Body of pancreas (tissue), 4 donors: ENCODE measurements around the gene SLC22A2. TPM values are rescaled to one million over a fixed set of nuclear protein-coding genes. Genes with fewer than 3 reads are reported as not detected.

ENCODE experiments used
- ATAC-seq: fragments of 150-250 bp; one replicate; pipeline ENCODE4 v1.9.1; 2016
- DNase-seq, 4 donors: peaks; one replicate each; pipeline ENCODE4 v3.0.0-alpha.2; 2019
- H3K27ac ChIP-seq, 4 donors: fragments of 200-600 bp; sonication (generic); 1 replicate in 3 of 4; 2 replicates in 1 of 4; pipeline versions ENCODE4 v1.5.1 to v1.6.1; 2016 to 2019; ENCODE audit warnings: mild to moderate bottlenecking in 1 of 4, mixed read lengths in 1 of 4, moderate library complexity in 1 of 4
- H3K27me3 ChIP-seq, 2 donors: fragments of 200-600 bp; sonication (generic); one replicate each; pipeline ENCODE4 v1.6.0; 2016; ENCODE audit warnings: mild to moderate bottlenecking in 1 of 2
- H3K36me3 ChIP-seq, 2 donors: fragments of 200-600 bp; sonication (generic); replicated peaks in 1 of 2; 2 replicates each; pipeline ENCODE4 v1.5.1; 2016; ENCODE audit warnings: low read depth in 2 of 2; ENCODE audit not compliant: insufficient read depth in 1 of 2
- H3K4me1 ChIP-seq: fragments of 200-600 bp; sonication (generic); one replicate; pipeline ENCODE4 v1.6.0; 2016
- H3K4me3 ChIP-seq, 2 donors: fragments of 200-600 bp; sonication (generic); 1 replicate in 1 of 2; 2 replicates in 1 of 2; pipeline ENCODE4 v1.5.1; 2016 to 2019
- H3K9me3 ChIP-seq, 3 donors: fragments of 200-600 bp; sonication (generic); 1 replicate in 2 of 3; 2 replicates in 1 of 3; pipeline ENCODE4 v1.5.1; 2016
- CTCF ChIP-seq, 7 experiments: fragments of 450-650 bp in 4 of 7; fragments of 200-600 bp in 3 of 7; sonication (generic) in 3 of 7; IDR thresholded peaks; one replicate each; pipeline ENCODE4 v1.5.1; 2016 to 2019; ENCODE audit warnings: antibody characterized with exemption in 7 of 7
- POLR2A ChIP-seq, 3 donors: fragments of 450-650 bp; IDR thresholded peaks; one replicate each; pipeline ENCODE4 v1.6.1; 2016; ENCODE audit warnings: antibody characterized with exemption in 3 of 3, mild to moderate bottlenecking in 2 of 3
- WGBS, 2 donors: methylation state at CpG; one replicate each; pipeline ENCODE4 v1.1.5; 2017; 5-methylcytosine and 5-hydroxymethylcytosine counted together
- intact Hi-C: fragments of 100-400 bp; cut with DNase I; formaldehyde crosslinking; loops from one replicate; pipeline ENCODE4 v1.15.1; 2023
- total RNA-seq, 2 donors: library from RNA; depleted of rRNA; stranded (reverse); fragments of >200 nt; gene quantifications; one replicate each; pipeline ENCODE4 v1.1.0, GENCODE V29; 2016

SLC22A2 gene
- total RNA-seq, 2 donors from 2014 or later, result not detected

- intact Hi-C loops, result loop anchor here (10.0 kb wide), 1 partner anchor 229 kb away; no protein-coding TSS in a partner anchor
- 85 to 87% methylated on average over 7 of the region's 7 CpGs for WGBS, 2 donors
Observed at GRCh38 chr6:160226118-160226591, 32.5 kb downstream of the SLC22A2 start.

GRCh38 chr6:160224639-160225237, 33.9 kb downstream of the SLC22A2 start:
- H3K27me3 ChIP-seq, result no peaks in the 10 kb centered on the region

More at GRCh38 chr6:160226118-160226591, 32.5 kb downstream of the SLC22A2 start:
- H3K4me1 ChIP-seq, result no peaks in the 10 kb centered on the region
- ATAC-seq, result no peak
- H3K36me3 ChIP-seq, result no peaks in the 10 kb centered on the region
- no peaks in the 10 kb centered on the region for H3K9me3 ChIP-seq
- no peak for TF ChIP-seq POLR2A (IDR thresholded peaks at IDR 0.05)
- TF ChIP-seq CTCF (IDR thresholded peaks at IDR 0.05), result no peak
- DNase-seq, result no peak
- H3K4me3 ChIP-seq, result no peak overlapping the region
- no peak overlapping the region for H3K27ac ChIP-seq
- H3K27me3 ChIP-seq, result no peaks in the 10 kb centered on the region

GRCh38 chr6:160222491-160222890, 36.1 kb downstream of the SLC22A2 start:
- no peaks in the 10 kb centered on the region for H3K9me3 ChIP-seq
- DNase-seq (no peak), ATAC-seq (no peak)
- TF ChIP-seq POLR2A (IDR thresholded peaks at IDR 0.05) (no peak), CTCF (IDR thresholded peaks at IDR 0.05) (no peak)
- 73 to 91% methylated on average over 4 of the region's 4 CpGs for WGBS, 2 donors
- intact Hi-C loops, result loop anchor here (10.0 kb wide), 1 partner anchor 232 kb away; no protein-coding TSS in a partner anchor
- H3K4me3 ChIP-seq, result no peak overlapping the region
- H3K27me3 ChIP-seq, result no peaks in the 10 kb centered on the region
- H3K27ac ChIP-seq, result no peak overlapping the region
- no peaks in the 10 kb centered on the region for H3K36me3 ChIP-seq
- H3K4me1 ChIP-seq, result peaks cover 3% of the 10 kb centered on the region

More at GRCh38 chr6:160224639-160225237, 33.9 kb downstream of the SLC22A2 start:
- H3K4me3 ChIP-seq, result no peak overlapping the region
- 79 to 81% methylated on average over 3 of the region's 3 CpGs for WGBS, 2 donors
- no peak for DNase-seq
- intact Hi-C loops, result loop anchor here (10.0 kb wide), 1 partner anchor 230 kb away; no protein-coding TSS in a partner anchor
- TF ChIP-seq POLR2A (IDR thresholded peaks at IDR 0.05), result no peak
- no peak for TF ChIP-seq CTCF (IDR thresholded peaks at IDR 0.05)
- H3K9me3 ChIP-seq, result no peaks in the 10 kb centered on the region
- no peaks in the 10 kb centered on the region for H3K4me1 ChIP-seq
- H3K27ac ChIP-seq, result no peak overlapping the region
- no peaks in the 10 kb centered on the region for H3K36me3 ChIP-seq
- ATAC-seq, result no peak

GRCh38 chr6:160221918-160222317, 36.7 kb downstream of the SLC22A2 start:
- Histone ChIP-seq H3K9me3 (no peaks in the 10 kb centered on the region), H3K36me3 (no peaks in the 10 kb centered on the region), H3K27me3 (no peaks in the 10 kb centered on the region), H3K4me3 (no peak overlapping the region), H3K27ac (no peak overlapping the region), H3K4me1 (peaks cover 3% of the 10 kb centered on the region)
- DNase-seq (no peak), ATAC-seq (no peak)
- 74 to 92% methylated on average over 1 of the region's 1 CpG for WGBS, 2 donors
- no peak for TF ChIP-seq POLR2A (IDR thresholded peaks at IDR 0.05)
- TF ChIP-seq CTCF (IDR thresholded peaks at IDR 0.05), result no peak
- intact Hi-C loops, result loop anchor here (10.0 kb wide), 1 partner anchor 233 kb away; no protein-coding TSS in a partner anchor
